Measurements from ENCODE around the gene MEIS2.

DNA sequence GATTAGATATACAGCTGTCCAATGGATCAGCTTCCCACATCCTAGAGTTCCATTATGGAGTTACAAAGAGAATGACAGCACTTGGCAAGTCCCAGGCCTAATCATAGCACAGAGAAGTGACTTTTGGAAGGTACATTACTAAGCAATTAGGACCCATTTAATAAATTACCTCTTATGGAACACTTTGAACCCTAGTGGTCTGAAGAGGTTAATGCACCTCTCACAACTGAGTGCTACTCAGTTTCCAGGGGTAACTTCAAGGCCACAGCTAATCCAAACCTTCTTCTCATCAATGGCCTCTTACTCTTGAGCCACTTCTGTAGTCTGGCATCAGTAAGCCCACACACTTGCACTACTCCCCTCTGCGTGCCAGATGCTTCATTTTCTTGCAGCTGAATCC lies 34.9 kb upstream of the MEIS2 start:
- TF ChIP-seq, protein P1, sequence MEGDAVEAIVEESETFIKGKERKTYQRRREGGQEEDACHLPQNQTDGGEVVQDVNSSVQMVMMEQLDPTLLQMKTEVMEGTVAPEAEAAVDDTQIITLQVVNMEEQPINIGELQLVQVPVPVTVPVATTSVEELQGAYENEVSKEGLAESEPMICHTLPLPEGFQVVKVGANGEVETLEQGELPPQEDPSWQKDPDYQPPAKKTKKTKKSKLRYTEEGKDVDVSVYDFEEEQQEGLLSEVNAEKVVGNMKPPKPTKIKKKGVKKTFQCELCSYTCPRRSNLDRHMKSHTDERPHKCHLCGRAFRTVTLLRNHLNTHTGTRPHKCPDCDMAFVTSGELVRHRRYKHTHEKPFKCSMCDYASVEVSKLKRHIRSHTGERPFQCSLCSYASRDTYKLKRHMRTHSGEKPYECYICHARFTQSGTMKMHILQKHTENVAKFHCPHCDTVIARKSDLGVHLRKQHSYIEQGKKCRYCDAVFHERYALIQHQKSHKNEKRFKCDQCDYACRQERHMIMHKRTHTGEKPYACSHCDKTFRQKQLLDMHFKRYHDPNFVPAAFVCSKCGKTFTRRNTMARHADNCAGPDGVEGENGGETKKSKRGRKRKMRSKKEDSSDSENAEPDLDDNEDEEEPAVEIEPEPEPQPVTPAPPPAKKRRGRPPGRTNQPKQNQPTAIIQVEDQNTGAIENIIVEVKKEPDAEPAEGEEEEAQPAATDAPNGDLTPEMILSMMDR (IDR thresholded peaks at IDR 0.05), result no peak
- no peak for TF ChIP-seq POLR2A (IDR thresholded peaks at IDR 0.05)
